DOHH2 (cell line): ENCODE data around the gene ACACB.

ENCODE experiments used
- EZH2phosphoT487 ChIP-seq: fragments of 200-600 bp; sonication (generic); IDR thresholded peaks from 2 replicates; pipeline ENCODE4 v1.6.1; 2017; ENCODE audit warnings: borderline replicate concordance, mild to moderate bottlenecking, antibody characterized with exemption, low read length, moderate library complexity, mixed read lengths
- TF ChIP-seq, protein P1 (sequence below): fragments of 200-600 bp; sonication (generic); IDR thresholded peaks from one replicate; pipeline ENCODE4 v1.5.1; 2014; ENCODE audit warnings: antibody characterized with exemption, mild to moderate bottlenecking, low read depth, low read length; ENCODE audit not compliant: poor library complexity, severe bottlenecking

GRCh38 chr12:109154451-109155438 is 38.4 kb downstream of the ACACB start:
- TF ChIP-seq, protein P1, sequence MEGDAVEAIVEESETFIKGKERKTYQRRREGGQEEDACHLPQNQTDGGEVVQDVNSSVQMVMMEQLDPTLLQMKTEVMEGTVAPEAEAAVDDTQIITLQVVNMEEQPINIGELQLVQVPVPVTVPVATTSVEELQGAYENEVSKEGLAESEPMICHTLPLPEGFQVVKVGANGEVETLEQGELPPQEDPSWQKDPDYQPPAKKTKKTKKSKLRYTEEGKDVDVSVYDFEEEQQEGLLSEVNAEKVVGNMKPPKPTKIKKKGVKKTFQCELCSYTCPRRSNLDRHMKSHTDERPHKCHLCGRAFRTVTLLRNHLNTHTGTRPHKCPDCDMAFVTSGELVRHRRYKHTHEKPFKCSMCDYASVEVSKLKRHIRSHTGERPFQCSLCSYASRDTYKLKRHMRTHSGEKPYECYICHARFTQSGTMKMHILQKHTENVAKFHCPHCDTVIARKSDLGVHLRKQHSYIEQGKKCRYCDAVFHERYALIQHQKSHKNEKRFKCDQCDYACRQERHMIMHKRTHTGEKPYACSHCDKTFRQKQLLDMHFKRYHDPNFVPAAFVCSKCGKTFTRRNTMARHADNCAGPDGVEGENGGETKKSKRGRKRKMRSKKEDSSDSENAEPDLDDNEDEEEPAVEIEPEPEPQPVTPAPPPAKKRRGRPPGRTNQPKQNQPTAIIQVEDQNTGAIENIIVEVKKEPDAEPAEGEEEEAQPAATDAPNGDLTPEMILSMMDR, result no peak
- no peak for TF ChIP-seq EZH2phosphoT487
